H54 (cell line): ENCODE results near the gene IGSF9B.

Experiments
- DNase-seq: peaks from one replicate; pipeline ENCODE4 v3.0.0; 2011; ENCODE audit warnings: low spot score, mixed read lengths; ENCODE audit not compliant: insufficient read length
- FAIRE-seq: peaks from 3 replicates; lab custom pipeline; 2011; peaks lifted over from hg19 to GRCh38; lab: Jason Lieb, UNC
- POLR2A ChIP-seq: IDR thresholded peaks from 2 replicates; pipeline ENCODE4 v1.6.1; 2011; ENCODE audit warnings: low read depth, mild to moderate bottlenecking, low read length

IGSF9B gene

GRCh38 chr11:133991101-133991500 is 34.3 kb upstream of the IGSF9B start:
- TF ChIP-seq POLR2A = no peak
- DNase-seq (no peak), FAIRE-seq (no peak)

GRCh38 chr11:133990501-133990900 is 33.7 kb upstream of the IGSF9B start:
- TF ChIP-seq POLR2A = no peak
- FAIRE-seq = no peak

GRCh38 chr11:133988686-133989410 is 32.1 kb upstream of the IGSF9B start:
- TF ChIP-seq POLR2A = no peak
- DNase-seq (no peak), FAIRE-seq (no peak)

More at GRCh38 chr11:133990501-133990900, 33.7 kb upstream of the IGSF9B start:
- DNase-seq = no peak

- DNase-seq (no peak), FAIRE-seq (no peak)
- TF ChIP-seq POLR2A = no peak
Observed at GRCh38 chr11:133987171-133987570, 30.4 kb upstream of the IGSF9B start.

- TF ChIP-seq POLR2A = no peak
- FAIRE-seq (no peak), DNase-seq (no peak)
Observed at GRCh38 chr11:133985981-133986944, 29.5 kb upstream of the IGSF9B start.

GRCh38 chr11:133984828-133985227 is 28.1 kb upstream of the IGSF9B start:
- FAIRE-seq (no peak), DNase-seq (no peak)
- TF ChIP-seq POLR2A = no peak

GRCh38 chr11:133983660-133984316 is 27.0 kb upstream of the IGSF9B start:
- no peak for TF ChIP-seq POLR2A
- FAIRE-seq (no peak), DNase-seq (no peak)

- DNase-seq = no peak
- no peak for FAIRE-seq
- TF ChIP-seq POLR2A = no peak
Observed at GRCh38 chr11:133982876-133983275, 26.1 kb upstream of the IGSF9B start.

GRCh38 chr11:133982151-133982550 is 25.4 kb upstream of the IGSF9B start:
- TF ChIP-seq POLR2A = no peak
- DNase-seq (no peak), FAIRE-seq (no peak)

GRCh38 chr11:133981156-133981555 is 24.4 kb upstream of the IGSF9B start:
- no peak for TF ChIP-seq POLR2A
- no peak for DNase-seq
- FAIRE-seq = no peak

- DNase-seq (no peak), FAIRE-seq (no peak)
- no peak for TF ChIP-seq POLR2A
Observed at GRCh38 chr11:133980665-133981064, 23.9 kb upstream of the IGSF9B start.

- peak; percentile 60 for FAIRE-seq
- TF ChIP-seq POLR2A = no peak
- peak; percentile 58 for DNase-seq
Observed at GRCh38 chr11:133978794-133979193, 22.0 kb upstream of the IGSF9B start.

GRCh38 chr11:133977067-133977677 is 20.4 kb upstream of the IGSF9B start:
- FAIRE-seq (no peak), DNase-seq (no peak)
- TF ChIP-seq POLR2A = no peak
